ENCODE data around the gene ACTR10.

Gene ACTR10

DNA sequence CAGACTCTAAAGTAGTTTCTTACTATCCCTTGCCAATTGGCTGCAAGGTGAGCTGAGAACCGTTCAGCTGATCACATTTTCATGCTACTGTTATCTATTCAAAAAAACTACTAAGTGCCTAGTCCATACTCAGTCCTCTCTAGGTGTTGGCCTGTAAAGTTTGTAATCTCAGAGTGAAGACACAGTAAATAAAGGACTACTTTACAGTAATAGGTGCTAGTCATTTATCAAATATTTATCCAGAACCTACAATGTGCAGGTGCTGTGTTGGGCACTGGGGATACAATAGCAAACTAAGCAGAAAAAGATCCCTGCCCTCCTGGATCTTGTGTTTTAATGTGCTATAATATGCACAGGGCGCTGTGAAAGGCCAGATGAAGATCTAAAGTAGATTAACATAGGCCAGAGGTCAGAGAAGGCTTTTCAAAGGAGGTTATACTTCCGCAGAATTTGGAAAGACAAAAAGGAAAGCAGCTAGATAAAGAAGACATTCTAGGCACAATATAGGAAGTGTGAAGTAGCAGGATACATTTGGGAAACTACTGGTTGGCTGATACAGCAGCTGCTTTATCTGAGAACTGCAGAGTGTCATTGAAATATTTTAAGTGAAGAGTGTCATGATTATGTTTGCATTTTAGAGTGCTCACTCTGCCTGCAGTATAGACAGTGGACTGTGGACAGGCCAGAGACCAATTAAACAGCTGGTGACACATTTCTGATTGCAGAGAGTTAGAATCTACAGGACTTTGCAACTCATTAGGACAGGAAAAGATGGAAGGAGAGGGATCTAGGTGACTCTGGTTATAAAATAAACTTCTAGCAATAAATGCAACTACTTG lies 8.0 kb upstream of the ACTR10 start:
- no peak for DNase-seq
- Histone ChIP-seq H3K4ac (ENCODE audit: low read depth, low read length) (no peak overlapping the region), H3K36me3 (ENCODE audit: control insufficient read depth in 1 of 2, insufficient read depth in 2 of 2, low read length in 2 of 2) (no peaks in the 10 kb centered on the region), H2AFZ (ENCODE audit: insufficient read depth, low read length, poor library complexity) (no peak overlapping the region), H4K8ac (ENCODE audit: low read depth, low read length) (no peak overlapping the region), H3K14ac (ENCODE audit: low read length) (no peak overlapping the region), H3K9me3 (ENCODE audit: insufficient read depth, low read depth, low read length) (no peaks in the 10 kb centered on the region), H2BK120ac (ENCODE audit: insufficient read depth, low read length, poor library complexity) (no peak overlapping the region), H4K91ac (ENCODE audit: low read depth, low read length) (no peak overlapping the region), H3K27me3 (ENCODE audit: insufficient read depth, low read length) (no peaks in the 10 kb centered on the region), H3K27ac (ENCODE audit: low read depth, low read length) (no peak overlapping the region), H3K9ac (ENCODE audit: low read length) (no peak overlapping the region), H3K4me2 (ENCODE audit: low read length) (no peak overlapping the region), H2BK5ac (ENCODE audit: low read depth, low read length, poor library complexity) (no peak overlapping the region), H3K18ac (ENCODE audit: low read length) (no peak overlapping the region), H3K79me2 (ENCODE audit: control insufficient read depth, insufficient read depth, low read length, poor library complexity) (no peaks in the 10 kb centered on the region), H3K23ac (ENCODE audit: low read length) (no peak overlapping the region), H2BK12ac (ENCODE audit: low read length) (no peak overlapping the region), H2AK5ac (ENCODE audit: low read length) (no peak overlapping the region), H3K4me3 (ENCODE audit: low read depth, low read length) (no peak overlapping the region), H4K12ac (ENCODE audit: low read depth, low read length) (no peak overlapping the region), H3K79me1 (ENCODE audit: low read length) (no peaks in the 10 kb centered on the region), H3K4me1 (ENCODE audit: control insufficient read depth in 1 of 2, insufficient read depth in 2 of 2, low read length in 2 of 2) (no peaks in the 10 kb centered on the region)
- WGBS (ENCODE audit: extremely low coverage, insufficient coverage, insufficient read length) = no CpG with 5 or more reads among the region's 3 CpGs

DNA sequence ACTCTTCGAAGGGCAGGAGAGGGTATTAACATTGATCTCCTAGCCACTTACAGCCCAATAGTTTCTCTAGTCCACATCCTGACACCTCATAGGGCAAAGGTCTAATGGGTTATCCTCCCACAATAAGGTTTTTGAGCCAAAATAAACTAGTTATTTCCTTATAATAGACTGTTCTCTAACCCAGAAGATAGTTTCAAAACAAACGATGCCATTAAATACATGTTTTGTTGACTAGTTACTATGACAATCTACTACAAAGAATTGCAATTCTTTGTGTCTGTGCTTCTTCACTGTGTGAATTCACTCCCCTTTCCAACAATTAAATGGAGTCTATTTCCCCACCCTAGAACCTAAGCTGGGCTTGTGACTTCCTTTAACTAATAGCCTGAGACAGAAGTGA lies 6.4 kb upstream of the ACTR10 start:
- Histone ChIP-seq H4K8ac (ENCODE audit: low read depth, low read length) (no peak overlapping the region), H4K12ac (ENCODE audit: low read depth, low read length) (no peak overlapping the region), H3K14ac (ENCODE audit: low read length) (no peak overlapping the region), H3K27me3 (ENCODE audit: insufficient read depth, low read length) (no peaks in the 10 kb centered on the region), H2BK12ac (ENCODE audit: low read length) (no peak overlapping the region), H3K79me2 (ENCODE audit: control insufficient read depth, insufficient read depth, low read length, poor library complexity) (no peaks in the 10 kb centered on the region), H3K36me3 (ENCODE audit: control insufficient read depth in 1 of 2, insufficient read depth in 2 of 2, low read length in 2 of 2) (no peaks in the 10 kb centered on the region), H3K9me3 (ENCODE audit: insufficient read depth, low read depth, low read length) (no peaks in the 10 kb centered on the region), H3K4me1 (ENCODE audit: control insufficient read depth in 1 of 2, insufficient read depth in 2 of 2, low read length in 2 of 2) (no peaks in the 10 kb centered on the region), H2BK120ac (ENCODE audit: insufficient read depth, low read length, poor library complexity) (no peak overlapping the region), H2AK5ac (ENCODE audit: low read length) (no peak overlapping the region), H3K9ac (ENCODE audit: low read length) (no peak overlapping the region), H2BK5ac (ENCODE audit: low read depth, low read length, poor library complexity) (no peak overlapping the region), H3K4ac (ENCODE audit: low read depth, low read length) (no peak overlapping the region), H3K79me1 (ENCODE audit: low read length) (no peaks in the 10 kb centered on the region), H3K27ac (ENCODE audit: low read depth, low read length) (no peak overlapping the region), H3K23ac (ENCODE audit: low read length) (no peak overlapping the region), H3K4me2 (ENCODE audit: low read length) (no peak overlapping the region), H3K4me3 (ENCODE audit: low read depth, low read length) (no peak overlapping the region), H2AFZ (ENCODE audit: insufficient read depth, low read length, poor library complexity) (no peak overlapping the region), H4K91ac (ENCODE audit: low read depth, low read length) (no peak overlapping the region), H3K18ac (ENCODE audit: low read length) (no peak overlapping the region)
- DNase-seq = no peak
- WGBS (ENCODE audit: extremely low coverage, insufficient coverage, insufficient read length) = no CpG with 5 or more reads among the region's 2 CpGs

DNA sequence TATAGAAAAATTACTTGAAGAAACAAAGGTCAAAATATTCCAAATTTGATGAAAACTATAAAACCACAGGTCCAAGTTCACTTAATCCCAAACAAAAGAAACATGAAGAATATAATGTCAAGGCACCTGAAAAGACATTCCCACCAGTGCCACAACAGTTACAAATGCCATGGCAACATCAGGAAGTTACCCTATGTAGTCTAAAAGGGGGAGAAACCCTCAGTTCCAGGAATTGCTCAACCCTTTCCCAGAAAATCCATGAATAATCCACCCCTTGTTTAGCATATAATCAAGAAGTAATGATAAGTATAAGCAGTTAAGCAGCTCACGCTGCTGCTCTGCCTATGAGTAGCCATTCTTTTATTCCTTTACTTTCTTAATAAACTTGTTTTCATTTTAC lies 3.8 kb upstream of the ACTR10 start:
- no peaks in the 10 kb centered on the region for H3K36me3 ChIP-seq (ENCODE audit: control insufficient read depth in 1 of 2, insufficient read depth in 2 of 2, low read length in 2 of 2)
- H2AK5ac ChIP-seq (ENCODE audit: low read length) = no peak overlapping the region
- H3K4me3 ChIP-seq (ENCODE audit: low read depth, low read length) = no peak overlapping the region
- H4K12ac ChIP-seq (ENCODE audit: low read depth, low read length) = no peak overlapping the region
- WGBS (ENCODE audit: extremely low coverage, insufficient coverage, insufficient read length) = no CpG with 5 or more reads among the region's 1 CpG
- H3K23ac ChIP-seq (ENCODE audit: low read length) = no peak overlapping the region
- no peak overlapping the region for H4K8ac ChIP-seq (ENCODE audit: low read depth, low read length)
- no peak overlapping the region for H3K4ac ChIP-seq (ENCODE audit: low read depth, low read length)
- no peak overlapping the region for H2BK12ac ChIP-seq (ENCODE audit: low read length)
- H2BK5ac ChIP-seq (ENCODE audit: low read depth, low read length, poor library complexity) = no peak overlapping the region
- no peak overlapping the region for H3K9ac ChIP-seq (ENCODE audit: low read length)
- H3K79me1 ChIP-seq (ENCODE audit: low read length) = peaks cover 10% of the 10 kb centered on the region
- H3K18ac ChIP-seq (ENCODE audit: low read length) = no peak overlapping the region
- H3K27me3 ChIP-seq (ENCODE audit: insufficient read depth, low read length) = no peaks in the 10 kb centered on the region
- H2AFZ ChIP-seq (ENCODE audit: insufficient read depth, low read length, poor library complexity) = no peak overlapping the region
- no peak overlapping the region for H3K27ac ChIP-seq (ENCODE audit: low read depth, low read length)
- no peak overlapping the region for H4K91ac ChIP-seq (ENCODE audit: low read depth, low read length)
- no peaks in the 10 kb centered on the region for H3K9me3 ChIP-seq (ENCODE audit: insufficient read depth, low read depth, low read length)
- no peak overlapping the region for H2BK120ac ChIP-seq (ENCODE audit: insufficient read depth, low read length, poor library complexity)
- peaks cover 8% of the 10 kb centered on the region for H3K79me2 ChIP-seq (ENCODE audit: control insufficient read depth, insufficient read depth, low read length, poor library complexity)
- no peak for DNase-seq
- no peak overlapping the region for H3K14ac ChIP-seq (ENCODE audit: low read length)
- H3K4me2 ChIP-seq (ENCODE audit: low read length) = no peak overlapping the region
- no peaks in the 10 kb centered on the region for H3K4me1 ChIP-seq (ENCODE audit: control insufficient read depth in 1 of 2, insufficient read depth in 2 of 2, low read length in 2 of 2)

DNA sequence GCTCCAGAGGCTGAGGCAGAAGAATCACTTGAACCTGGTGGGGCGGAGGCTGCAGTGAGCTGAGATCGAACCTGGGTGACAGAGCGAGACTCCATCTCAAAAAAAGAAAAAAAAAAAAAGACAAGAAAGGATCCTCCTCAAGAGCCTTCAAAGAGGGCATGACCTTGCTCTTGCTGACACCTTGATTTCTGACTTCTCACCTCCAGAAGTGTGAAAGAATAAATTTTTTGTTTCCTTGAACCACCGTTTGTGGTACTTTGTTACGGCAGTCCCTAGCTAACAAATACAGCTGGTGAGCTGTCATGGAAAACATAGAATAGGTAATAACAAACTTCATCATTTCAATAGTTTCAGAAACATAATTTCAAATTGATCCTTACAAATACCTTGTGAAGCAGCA lies 1.9 kb upstream of the ACTR10 start:
- Histone ChIP-seq H3K36me3 (ENCODE audit: control insufficient read depth in 1 of 2, insufficient read depth in 2 of 2, low read length in 2 of 2) (peaks cover 0 to 1% of the 10 kb centered on the region in 2 experiments), H4K12ac (ENCODE audit: low read depth, low read length) (no peak overlapping the region), H3K27me3 (ENCODE audit: insufficient read depth, low read length) (no peaks in the 10 kb centered on the region), H2AK5ac (ENCODE audit: low read length) (no peak overlapping the region), H2BK12ac (ENCODE audit: low read length) (no peak overlapping the region), H2AFZ (ENCODE audit: insufficient read depth, low read length, poor library complexity) (no peak overlapping the region), H2BK120ac (ENCODE audit: insufficient read depth, low read length, poor library complexity) (no peak overlapping the region), H3K23ac (ENCODE audit: low read length) (no peak overlapping the region), H3K4ac (ENCODE audit: low read depth, low read length) (no peak overlapping the region), H3K27ac (ENCODE audit: low read depth, low read length) (no peak overlapping the region), H4K8ac (ENCODE audit: low read depth, low read length) (no peak overlapping the region), H3K4me3 (ENCODE audit: low read depth, low read length) (no peak overlapping the region), H3K79me2 (ENCODE audit: control insufficient read depth, insufficient read depth, low read length, poor library complexity) (peaks cover 10% of the 10 kb centered on the region), H3K18ac (ENCODE audit: low read length) (no peak overlapping the region), H3K4me1 (ENCODE audit: control insufficient read depth in 1 of 2, insufficient read depth in 2 of 2, low read length in 2 of 2) (peaks cover 0 to 2% of the 10 kb centered on the region in 2 experiments), H2BK5ac (ENCODE audit: low read depth, low read length, poor library complexity) (no peak overlapping the region), H3K79me1 (ENCODE audit: low read length) (peaks cover 10% of the 10 kb centered on the region), H4K91ac (ENCODE audit: low read depth, low read length) (no peak overlapping the region), H3K9me3 (ENCODE audit: insufficient read depth, low read depth, low read length) (no peaks in the 10 kb centered on the region), H3K4me2 (ENCODE audit: low read length) (no peak overlapping the region), H3K14ac (ENCODE audit: low read length) (no peak overlapping the region), H3K9ac (ENCODE audit: low read length) (no peak overlapping the region)
- no peak for DNase-seq
- no CpG with 5 or more reads among the region's 5 CpGs for WGBS (ENCODE audit: extremely low coverage, insufficient coverage, insufficient read length)
